HG03135 (cell line): ENCODE measurements around the gene ZNF571.

ENCODE experiments used
- ATAC-seq: cut with Tn5 transposase; IDR thresholded peaks from one replicate; pipeline ENCODE4 v1.9.1; 2021; ENCODE audit warnings: mild to moderate bottlenecking, moderate library complexity; ENCODE audit not compliant: unreplicated experiment

ZNF571 gene

DNA sequence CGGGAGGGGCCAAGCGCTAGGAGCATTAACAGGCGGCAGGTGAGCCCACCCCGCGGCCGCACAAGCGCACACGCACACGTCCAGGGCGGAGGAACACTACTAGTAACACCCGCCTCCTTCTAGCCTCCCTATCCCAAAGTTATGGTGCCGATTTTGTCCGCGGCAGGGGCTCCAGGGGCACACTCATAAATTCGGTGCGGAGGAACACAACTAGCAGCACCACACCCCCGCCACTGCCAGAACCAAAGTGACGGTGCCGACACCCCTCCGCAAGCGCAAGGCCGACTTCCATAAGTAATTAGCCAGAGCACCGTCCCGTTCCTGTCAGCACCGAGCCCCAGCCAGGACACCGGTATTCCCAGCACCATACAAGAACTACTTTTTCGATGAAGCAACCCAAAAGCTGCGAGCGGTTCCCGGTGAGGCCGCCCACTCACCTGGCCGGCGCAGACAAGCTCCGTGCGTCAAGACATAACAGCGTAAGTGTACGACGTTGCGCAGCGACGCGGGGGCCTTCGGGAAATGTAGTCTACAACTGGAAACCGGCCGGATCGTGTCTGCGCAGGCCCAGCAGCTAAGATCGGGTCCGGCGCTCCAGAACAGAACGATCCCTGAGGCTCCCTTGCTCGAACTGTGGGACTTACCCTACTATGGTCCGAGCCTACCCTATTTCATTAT lies at the start of gene ZNF571, which contains the start of gene ZNF540:
ZNF571 (minus strand) TSS at position 489 of the 678 bp plus-strand sequence. CDS start 8,116 bp downstream, outside the sequence.
ZNF540 (plus strand) TSS at position 573 of the 678 bp plus-strand sequence. CDS start 3,572 bp downstream, outside the sequence.
- peak; percentile 99 for ATAC-seq

GRCh38 chr19:37635076-37636056 lies 40.8 kb upstream of the ZNF571 start:
- ATAC-seq: no peak

GRCh38 chr19:37594982-37595382 lies 390 bp upstream of the ZNF571 start:
- no peak for ATAC-seq

DNA sequence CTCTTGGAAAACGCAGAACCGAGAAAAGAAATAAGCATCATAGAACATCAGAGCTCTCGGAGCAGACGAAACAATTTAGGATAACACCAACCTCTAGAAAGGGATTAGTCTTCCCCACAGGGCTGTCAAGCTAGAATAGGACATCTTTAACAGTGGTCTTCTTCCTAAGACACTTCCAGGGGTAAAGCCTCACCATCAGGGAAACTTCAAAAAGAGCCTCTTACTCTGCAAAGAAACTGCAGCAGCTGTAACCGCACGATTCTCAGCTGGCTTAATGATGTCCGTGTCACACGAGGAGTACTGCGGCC lies 642 bp downstream of the ZNF571 start:
- ATAC-seq: peak; percentile 34

DNA sequence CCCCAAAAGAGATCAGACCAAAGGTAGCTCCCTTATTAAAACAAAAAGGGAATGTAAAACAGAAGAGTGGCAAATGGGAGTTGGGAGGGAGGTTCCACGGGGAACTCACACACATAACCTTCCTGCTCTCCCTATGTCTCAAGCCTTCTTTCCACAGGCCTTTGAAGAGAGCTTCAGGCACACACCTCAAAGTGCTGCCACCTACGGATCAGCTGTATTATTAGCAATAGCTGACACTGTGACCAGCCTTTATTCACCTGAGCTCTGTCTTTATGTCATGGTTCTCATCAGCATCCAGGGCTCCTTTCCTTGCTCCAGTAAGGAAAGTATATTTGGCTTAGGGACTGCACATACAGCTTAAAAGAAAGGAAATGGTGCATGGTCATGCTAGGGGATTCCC lies 11.3 kb downstream of the ZNF571 start:
- ATAC-seq: no peak

GRCh38 chr19:37572203-37572602 lies 22.4 kb downstream of the ZNF571 start:
- ATAC-seq: no peak

- ATAC-seq: no peak
Observed at GRCh38 chr19:37565370-37565669, 29.3 kb downstream of the ZNF571 start.

DNA sequence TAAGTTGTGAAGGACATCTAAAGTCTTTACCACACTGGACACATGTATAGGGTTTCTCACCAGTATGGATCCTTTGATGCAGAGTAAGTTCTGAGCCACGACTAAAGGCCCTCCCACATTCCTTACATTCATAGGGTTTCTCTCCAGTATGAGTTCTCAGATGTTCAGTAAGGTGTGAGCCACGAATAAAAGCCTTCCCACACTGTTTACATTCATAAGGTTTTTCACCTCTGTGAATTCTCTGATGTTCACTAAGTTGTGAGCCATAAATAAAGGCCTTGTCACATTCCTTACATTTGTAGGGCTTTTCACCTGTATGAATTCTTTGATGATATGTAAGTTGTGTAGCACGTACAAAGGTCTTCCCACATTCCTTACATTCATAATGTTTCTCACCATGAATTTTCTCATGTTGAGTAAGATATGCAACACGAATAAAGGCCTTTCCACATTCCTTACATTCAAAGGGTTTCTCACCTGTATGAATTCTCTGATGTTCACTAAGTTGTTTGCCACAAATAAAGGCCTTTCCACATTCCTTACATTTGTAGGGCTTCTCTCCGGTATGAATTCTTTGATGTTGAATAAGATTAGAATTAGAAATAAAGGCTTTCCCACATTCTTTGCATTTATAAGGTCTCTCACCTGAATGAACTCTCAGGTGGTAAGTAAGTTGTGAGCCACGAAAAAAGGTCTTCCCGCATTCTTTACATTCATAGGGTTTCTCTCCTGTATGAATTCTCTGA lies 29.8 kb downstream of the ZNF571 start:
- ATAC-seq: no peak

- no peak for ATAC-seq
Observed at GRCh38 chr19:37563518-37563917, 31.1 kb downstream of the ZNF571 start.

- no peak for ATAC-seq
Observed at GRCh38 chr19:37551129-37551993, 43.2 kb downstream of the ZNF571 start.

GRCh38 chr19:37537391-37537947 lies 57.1 kb downstream of the ZNF571 start:
- no peak for ATAC-seq

DNA sequence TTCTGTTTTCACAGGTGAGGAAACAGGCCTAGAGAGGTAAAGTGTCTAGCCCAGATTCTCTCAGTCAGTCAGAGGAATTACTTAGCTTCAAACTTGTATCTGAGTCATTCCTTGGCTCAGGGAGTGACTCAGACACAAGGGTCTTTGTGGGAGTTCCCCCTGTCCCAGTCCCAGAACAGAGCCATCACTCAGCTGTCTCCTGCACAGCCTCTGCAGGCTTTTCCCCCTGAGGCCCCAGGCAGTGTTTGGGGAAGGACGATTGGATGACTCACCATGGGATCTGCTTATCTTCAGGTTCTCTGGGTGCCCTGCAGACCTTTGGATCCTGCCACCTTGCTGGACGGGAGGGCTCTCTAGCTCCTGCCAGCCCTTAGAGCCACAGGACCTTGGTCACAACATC lies 74.7 kb downstream of the ZNF571 start:
- ATAC-seq: no peak
